Measurements from ENCODE around the gene PDZD8.

PDZD8 gene, protein sequence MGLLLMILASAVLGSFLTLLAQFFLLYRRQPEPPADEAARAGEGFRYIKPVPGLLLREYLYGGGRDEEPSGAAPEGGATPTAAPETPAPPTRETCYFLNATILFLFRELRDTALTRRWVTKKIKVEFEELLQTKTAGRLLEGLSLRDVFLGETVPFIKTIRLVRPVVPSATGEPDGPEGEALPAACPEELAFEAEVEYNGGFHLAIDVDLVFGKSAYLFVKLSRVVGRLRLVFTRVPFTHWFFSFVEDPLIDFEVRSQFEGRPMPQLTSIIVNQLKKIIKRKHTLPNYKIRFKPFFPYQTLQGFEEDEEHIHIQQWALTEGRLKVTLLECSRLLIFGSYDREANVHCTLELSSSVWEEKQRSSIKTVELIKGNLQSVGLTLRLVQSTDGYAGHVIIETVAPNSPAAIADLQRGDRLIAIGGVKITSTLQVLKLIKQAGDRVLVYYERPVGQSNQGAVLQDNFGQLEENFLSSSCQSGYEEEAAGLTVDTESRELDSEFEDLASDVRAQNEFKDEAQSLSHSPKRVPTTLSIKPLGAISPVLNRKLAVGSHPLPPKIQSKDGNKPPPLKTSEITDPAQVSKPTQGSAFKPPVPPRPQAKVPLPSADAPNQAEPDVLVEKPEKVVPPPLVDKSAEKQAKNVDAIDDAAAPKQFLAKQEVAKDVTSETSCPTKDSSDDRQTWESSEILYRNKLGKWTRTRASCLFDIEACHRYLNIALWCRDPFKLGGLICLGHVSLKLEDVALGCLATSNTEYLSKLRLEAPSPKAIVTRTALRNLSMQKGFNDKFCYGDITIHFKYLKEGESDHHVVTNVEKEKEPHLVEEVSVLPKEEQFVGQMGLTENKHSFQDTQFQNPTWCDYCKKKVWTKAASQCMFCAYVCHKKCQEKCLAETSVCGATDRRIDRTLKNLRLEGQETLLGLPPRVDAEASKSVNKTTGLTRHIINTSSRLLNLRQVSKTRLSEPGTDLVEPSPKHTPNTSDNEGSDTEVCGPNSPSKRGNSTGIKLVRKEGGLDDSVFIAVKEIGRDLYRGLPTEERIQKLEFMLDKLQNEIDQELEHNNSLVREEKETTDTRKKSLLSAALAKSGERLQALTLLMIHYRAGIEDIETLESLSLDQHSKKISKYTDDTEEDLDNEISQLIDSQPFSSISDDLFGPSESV

DNA sequence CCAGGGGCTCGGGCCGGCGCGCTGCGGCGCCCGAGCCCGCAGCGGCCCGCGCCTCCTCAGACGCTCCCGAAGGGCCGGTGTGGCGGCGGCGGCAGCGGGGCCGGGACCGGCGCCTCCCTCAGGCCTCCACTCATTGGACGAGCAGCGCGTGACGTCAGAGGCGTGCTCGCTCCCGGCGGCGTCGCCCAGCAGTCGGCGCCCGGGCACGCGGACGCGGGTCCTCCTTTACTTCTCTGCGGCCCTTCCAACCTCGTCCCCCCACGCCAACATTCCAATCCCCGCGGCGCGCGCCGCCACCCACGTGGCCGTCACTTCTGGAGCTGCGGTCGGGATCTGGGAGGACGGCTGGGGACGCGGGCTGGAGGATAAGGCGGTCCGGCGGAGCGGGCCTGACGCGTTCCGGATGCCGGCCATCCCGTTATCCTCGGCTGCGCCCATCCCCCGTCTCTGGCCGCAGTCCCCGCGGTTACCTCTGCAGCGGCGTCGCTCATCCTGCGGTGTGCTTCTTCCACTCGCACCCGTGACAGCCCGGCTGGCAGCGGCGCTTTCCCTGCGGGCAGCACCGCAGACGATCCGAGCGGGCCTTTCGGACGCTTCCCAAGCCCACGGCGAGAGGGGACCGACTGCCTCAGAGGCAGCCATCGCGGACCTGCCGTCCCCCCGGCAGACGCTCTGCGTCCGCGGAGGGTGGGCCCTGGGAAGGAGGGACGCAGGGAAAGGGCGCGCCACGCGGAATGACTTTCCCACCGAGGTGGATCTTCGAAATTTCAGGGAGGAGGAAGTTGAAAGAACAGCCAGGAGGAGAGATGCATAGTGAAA is at the start of gene PDZD8:
Gene PDZD8, minus strand, starts transcription at position 81 of the 819 bp plus-strand sequence. CDS start 213 bp downstream, outside the sequence.
- peak; percentile 68 for DNase-seq

DNA sequence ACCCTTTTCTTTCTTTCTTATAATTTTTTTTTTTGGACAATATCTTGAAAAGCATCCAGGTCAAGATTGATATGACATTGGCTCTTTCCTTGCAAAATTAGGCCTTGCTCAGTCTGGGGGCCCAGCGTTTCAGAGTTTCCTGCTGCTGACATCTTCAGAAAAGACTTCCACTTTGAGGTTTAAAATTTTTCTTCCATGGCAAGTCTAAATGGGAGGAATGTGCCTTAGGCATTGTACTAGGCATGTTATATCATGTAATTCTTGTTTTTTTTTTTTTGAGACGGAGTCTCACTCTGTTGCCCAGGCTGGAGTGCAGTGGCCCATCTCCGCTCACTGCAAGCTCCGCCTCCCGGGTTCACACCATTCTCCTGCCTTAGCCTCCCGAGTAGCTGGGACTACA is 48.9 kb upstream of the PDZD8 start:
- DNase-seq, result no peak

DNA sequence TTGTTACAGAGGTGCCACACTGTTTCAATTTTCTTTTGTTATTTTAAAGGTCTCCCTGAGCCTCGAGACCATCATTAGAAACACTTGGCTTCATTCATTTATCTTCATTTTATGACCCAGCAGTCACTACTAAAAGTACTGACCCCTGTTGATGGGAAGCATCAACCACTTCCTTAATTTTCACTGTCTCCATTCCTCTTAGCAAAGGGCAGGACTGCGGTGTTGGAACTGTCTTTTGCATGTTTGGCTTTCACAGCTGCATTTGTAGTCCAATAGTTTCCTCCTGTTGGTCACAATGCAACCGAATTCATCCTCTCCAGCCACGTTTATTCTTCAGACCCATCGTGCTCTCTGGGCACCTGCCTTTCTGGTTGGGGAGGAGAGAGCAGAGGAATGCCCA is 46.7 kb upstream of the PDZD8 start:
- no peak for DNase-seq

DNA sequence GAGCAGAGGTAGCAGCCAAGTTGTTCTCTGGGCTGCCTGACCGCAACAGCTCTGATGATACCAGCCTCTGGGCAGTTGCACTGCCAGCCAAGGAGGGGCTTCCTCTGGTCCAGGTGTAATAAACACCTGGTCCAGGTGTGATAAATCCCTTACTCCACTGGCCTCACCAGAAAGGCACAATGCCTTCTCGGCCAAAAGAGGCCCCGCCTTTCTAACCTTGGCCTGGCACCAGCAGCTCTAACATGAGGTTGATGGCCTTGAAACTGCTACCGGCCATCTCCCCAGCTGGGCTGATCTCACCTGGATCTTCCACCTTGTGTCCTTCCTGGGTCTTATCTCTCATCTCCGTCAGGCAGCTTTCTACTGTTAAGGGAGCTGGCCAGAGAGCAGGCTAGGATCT is 45.5 kb upstream of the PDZD8 start:
- no peak for DNase-seq

DNA sequence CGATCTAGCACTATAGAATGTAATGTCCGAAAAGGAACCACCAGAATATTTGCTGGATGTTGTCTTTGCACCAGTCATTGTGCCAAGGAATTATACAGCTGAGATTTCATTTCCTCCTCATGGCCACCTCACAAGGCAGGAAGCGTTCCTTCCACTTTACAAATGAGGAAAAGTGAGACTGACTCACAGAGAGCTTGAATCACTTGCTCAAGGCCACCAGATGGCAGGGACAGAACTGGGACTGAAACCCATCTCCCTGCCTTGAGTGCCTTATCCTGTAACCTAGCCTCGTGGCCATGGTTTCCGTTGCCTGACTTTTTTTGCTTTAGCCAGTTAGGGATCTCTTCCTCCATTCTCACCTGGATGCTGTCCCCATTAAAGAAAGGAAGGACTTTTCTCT is 44.7 kb upstream of the PDZD8 start:
- DNase-seq, result no peak

DNA sequence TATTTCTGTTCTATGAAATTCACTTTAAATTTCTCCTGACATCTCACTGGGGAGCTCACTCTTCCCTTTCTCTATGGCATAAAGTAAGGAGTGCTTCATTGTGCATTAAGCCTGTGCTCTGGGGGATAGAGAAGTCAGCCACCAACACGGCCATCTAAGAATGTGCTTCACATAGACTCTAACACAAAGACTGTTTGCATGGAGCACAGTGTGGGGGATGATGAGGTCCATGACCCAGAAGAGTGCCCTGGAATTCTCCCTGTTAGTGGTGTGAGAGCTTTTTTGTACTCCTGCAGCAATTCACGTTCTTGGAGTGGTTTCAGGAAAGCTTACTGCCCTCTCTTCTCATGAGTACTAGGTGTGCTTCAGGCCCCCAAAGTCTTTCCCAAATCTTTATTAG is 43.9 kb upstream of the PDZD8 start:
- no peak for DNase-seq

DNA sequence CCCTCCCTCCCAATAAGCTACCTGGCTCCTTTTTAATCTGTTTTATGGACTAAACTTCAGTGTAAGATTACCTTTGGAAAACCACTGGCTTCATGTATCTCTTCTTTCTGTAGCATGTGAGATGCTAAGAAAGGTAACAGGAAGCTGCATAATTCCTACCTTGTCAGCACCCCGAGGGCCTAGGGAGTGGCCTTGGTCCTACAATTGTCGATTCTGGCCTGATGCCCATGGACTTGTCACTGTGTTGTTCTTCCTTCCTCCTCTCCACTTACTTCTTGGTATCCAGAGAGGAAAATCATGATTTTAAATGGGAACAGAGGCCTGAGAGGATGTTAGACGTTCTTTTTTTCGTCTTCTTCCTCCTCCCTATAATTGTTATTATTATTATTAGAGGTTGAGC is 42.9 kb upstream of the PDZD8 start:
- no peak for DNase-seq

DNA sequence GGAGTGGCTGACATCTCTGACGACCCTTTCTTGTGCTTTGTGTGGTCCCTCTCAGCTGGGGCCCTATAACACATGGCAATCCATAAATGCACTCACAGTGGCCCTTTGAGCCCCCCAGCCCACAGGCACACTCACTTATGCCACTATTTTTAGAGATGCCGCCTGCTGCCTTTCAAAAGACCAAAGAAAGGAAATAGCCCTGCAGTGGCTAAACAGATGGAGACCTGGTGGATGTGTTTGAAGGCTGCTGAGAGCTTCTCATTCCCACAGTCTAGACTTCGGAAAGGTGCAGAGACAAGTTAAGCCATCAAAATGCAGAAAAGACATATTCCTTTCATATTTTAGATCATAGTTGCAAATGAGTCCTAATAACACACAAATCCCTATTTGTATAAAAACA is 42.0 kb upstream of the PDZD8 start:
- DNase-seq, result no peak

DNA sequence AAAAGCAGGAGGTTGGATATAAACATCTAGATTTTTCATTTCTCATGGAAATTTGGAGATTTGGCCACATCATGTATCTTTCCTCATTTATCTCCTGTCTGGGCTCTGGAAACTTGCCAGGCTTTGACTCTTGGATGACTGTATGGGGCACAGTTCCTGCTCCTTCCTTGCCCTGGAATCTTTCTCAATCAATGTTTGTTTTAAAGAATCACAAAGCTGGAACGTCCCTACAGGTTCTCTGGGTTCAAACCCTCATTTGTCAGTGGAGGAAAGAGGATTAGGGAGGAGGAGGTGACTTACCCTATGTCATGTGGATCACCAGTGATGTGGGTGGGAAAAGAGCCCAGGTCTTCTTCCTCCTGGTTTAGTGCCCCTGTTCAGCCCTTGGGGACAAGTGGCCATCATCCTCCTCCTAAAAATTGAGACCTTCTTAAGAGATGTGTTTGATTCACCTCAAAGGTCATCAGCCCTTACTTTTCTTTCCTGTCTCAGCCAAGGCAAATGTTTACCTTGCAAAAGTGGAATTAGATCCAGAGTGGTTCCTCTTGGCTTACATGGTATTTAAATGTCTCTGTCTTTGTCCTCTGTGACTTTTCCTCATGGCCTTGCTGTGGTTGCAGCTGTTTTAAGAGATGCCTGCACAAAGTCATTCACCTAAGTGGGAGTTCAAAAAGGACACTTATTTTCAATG is 38.8 kb upstream of the PDZD8 start:
- DNase-seq, result no peak

DNA sequence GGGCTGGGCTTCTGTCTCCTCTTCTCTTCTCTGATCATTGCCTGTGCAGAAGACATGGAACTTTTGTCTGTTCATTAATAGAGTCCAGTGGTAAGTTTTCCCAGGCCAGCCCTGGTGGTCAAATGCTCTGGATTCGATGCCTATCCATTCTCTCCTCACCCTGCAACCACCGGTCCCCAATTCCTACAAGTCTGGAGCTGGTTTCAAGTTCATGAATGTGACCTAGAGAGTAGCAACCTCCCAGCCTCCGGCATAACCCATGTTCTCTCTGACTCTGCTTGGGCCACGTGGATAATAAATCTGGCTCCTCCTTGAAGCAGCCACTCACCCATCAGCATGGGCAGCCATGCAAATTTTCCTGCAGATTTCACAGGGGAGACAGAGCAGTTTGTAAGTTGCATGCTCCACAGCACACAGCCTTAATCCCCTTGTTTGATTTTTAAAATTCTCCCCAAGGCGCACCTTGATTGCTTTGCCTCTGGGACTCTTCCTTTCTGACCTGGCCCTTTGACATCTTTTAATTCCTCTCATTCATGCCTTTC is 37.3 kb upstream of the PDZD8 start:
- no peak for DNase-seq

DNA sequence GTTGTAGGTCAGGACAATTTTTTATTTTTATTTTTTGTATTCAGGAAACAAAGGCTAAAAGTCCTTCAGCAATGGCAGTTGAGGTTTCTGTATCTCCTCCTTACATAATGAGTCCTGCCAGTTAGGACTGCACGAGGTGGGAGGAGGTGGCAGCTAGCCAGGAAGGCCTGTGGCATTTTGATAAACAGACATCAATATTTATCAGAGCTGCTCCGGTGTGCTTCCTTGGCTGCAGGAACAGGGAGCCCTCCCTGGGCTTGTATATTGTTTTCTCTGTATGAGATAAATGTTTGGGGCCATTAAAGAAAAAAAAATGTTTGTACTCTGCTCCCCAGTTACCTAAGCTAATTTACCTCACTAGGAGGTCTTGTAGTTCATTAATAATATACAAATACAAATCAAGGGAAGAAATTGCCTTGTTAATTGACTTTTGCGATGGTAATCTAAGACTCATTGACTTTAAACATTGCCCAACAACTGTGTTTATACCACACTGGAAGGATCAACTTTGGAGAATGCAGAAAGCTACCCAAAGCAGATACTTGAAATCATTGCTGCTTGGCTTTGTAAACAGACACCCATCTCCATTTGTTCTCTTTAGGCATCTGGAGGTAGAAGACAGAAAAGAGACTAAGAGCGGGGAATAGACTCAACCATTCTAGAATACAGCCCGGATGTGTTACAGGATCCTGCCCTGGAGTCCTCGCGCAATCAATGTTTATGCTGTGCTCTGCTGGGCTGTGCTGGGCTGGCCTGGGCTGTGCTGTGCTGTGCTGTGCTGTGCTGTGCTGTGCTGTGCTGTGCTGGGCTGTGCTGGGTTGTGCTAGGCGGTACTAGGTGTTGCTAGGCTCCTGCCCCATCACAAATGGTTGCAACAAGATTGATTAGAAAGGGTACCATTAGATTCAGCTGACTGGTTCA is 36.5 kb upstream of the PDZD8 start:
- DNase-seq, result peak; percentile 62

DNA sequence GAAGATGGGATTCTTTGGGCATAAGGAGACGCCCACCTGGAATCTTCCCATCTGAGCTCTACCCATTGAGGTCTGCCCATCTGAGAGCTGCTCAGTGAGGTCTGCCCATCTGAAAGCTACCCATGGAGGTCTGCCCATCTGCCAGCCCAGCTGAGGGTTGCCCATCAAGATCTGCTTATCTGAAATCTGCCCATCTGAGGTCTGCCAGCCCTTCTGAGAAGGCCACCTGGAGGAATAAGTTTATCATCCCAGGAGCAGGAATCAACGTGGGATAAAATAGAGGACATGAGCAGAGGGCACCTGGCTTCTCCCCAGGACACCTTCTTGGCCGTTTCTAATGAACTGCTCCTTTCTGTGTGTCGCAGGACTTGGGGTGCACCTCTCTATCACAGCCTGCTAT is 35.3 kb upstream of the PDZD8 start:
- no peak for DNase-seq

DNA sequence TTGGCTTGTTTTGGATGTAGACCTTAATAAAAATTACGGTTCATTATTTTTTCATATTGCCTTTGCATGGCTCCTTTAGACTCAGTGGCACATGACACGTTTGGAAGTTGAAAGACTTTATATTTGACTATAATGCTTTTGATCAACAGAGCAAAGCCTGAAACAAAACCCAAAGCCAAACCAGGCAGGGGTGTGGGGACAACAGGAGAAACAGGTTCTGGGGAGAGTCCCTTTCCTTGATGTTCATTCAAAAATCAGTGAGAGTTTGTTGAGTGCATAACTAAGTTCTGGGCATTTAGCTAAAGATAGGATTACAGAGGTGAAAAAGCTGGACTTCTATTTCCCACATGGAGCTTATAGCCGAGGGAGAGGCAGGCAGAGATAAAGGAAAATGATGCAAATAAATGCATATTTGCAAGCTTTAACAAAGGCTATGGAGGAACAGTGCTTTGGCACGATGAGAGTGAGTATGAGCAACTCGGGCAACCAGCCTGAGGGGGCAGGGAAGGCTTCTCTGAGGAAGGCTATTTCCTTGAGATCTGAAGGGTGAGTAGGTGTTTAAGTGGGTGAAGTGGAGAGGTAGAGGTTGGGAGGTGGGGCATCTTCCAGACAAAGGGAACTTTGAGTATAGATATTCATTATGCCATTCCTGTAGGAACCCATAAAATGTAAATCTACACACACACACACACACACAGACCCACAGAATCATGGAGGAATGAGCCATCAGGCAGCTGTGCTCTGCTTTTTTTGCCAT is 34.5 kb upstream of the PDZD8 start:
- DNase-seq, result no peak

DNA sequence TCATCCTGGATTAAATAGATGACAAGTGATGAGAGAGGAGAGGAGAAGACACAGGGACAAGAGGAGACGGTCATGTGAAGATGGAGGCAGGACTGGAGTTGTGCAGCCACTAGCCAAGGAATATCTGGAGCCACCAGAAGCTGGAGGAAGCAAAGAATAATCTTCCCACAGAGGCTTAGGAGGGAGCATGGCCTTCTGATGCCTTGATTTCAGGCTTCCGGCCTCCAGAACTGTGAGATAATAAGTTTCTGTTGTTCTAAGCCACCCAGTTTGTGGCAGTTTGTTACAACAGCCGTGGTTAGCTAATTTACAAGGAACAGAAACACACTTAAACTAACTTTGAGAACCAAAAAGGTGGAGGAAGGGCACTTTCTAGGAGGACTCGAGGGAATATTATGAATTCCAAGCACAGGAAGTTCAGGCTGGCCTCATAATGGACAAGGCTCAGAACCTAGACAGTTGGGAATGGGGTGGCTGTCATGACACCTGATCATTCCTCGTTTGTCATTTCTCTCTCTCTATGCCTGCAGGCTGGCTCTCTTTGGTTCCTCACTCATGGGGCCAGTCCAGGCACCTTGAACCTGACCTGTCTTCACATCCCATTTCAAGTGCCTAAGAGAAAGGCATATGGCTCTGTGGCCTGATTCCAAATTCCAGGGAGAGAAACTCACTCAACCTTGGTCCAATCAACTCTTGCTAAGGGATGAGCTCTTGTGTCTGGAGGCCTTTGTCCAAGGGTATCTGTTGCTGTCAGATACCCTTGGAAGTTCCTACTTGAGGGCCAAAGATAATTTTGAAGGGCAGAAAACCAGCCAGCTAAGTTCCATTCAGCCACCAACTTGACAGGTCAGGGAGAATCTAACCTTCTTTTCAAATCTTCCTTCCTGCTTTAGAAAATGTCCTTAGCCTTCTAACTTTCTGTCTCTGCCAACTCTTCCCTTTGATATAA is 33.5 kb upstream of the PDZD8 start:
- DNase-seq, result no peak

DNA sequence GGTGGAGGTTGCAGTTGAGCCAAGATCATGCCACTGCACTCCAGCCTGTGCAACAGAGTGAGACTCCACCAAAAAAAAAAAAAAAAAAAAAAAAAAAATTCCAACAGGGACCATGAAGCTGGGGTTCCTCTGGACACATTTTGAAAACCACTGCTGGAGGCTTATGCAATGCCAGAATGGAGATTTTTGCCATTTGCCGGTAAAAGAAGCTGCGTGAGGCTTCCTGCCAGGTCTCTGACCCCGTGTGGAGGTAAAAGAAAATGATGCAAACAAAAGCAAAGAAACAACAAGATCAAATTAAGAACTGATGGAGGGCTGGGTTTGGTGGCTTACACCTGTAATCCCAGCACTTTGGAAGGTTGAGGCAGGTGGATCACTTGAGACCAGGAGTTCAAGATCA is 30.5 kb upstream of the PDZD8 start:
- no peak for DNase-seq

DNA sequence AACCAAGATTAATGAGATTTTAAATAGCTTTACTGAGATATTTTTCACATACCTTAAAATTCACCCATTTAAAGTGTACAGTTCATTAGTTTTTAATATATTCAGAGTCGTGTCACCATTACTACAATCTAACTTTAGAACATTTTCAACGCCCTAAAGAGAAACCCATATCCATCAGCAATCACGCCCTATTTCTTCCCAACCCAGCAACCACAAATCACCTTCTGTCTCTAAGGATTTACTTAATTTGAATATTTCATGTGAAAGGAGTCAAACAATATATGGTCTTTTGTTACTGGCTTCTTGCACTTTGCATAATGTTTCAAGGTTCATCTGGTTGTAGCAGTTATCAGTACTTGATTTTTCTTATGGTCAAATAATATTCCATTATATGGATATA is 25.1 kb upstream of the PDZD8 start:
- DNase-seq, result no peak

DNA sequence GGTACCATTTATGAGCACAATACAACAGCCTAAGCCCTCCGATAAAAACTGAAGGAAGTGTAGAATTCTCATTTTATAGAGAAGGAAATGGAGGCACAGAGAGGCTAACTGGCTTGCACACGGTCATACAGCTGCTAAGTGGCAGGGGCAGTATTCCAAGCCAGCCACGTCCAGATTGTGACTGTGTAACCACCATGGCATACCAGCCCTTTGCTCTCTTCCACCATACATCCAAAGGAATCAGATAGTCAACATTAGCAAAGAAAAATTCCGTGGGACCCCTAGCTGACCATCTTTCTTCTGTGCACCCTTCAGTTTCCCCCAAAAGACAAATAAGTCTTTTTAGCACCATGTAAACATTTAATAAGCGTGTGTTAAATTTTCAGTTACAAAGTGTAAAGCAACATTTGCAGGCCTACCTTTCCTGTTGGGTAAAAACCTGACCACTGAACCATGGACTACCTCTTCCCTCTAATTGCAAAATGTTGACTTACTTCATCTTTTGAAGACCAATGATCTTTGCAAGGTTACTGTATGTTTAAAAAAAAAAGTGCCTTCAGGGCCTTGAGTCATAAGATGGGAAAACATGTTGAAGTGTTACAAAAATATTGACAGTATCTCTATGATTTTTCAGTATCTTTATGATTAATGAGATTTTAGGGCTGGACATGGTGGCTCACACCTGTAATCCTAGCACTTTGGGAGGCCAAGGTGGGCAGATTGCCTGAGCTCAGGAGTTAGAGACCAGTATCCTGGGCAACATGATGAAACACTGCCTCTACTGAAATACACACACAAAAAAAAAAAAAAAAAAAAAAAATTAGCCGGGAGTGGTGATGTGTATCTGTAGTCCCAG is 24.3 kb upstream of the PDZD8 start:
- no peak for DNase-seq

DNA sequence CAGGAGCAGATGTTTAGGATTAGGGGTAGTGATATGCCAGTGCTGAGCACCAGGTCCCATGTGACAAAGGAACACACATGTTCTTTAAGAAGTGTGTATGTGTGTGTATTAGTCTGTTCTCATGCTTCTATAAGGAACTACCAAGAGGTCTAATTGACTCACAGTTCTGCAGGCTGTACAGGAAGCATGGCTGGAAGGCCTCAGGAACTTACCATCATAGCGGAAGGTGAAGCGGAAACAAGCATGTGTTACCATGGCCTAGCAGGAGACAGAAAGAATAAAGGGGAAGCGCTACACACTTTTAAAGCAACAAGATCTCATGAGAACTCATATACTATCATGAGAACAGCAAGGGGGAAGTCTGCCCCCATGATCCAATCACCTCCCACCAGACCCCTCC is 22.8 kb upstream of the PDZD8 start:
- no peak for DNase-seq
